ENCODE results near the gene YPEL3. TPM values are rescaled to one million over a fixed set of nuclear protein-coding genes. Genes with fewer than 3 reads are reported as not detected.
A peak's percentile ranks its signal among the peaks of the same experiment; 100 is the strongest.

YPEL3 gene
- total RNA-seq, 1 donor from 2014 or later, result 37.9 TPM

DNA sequence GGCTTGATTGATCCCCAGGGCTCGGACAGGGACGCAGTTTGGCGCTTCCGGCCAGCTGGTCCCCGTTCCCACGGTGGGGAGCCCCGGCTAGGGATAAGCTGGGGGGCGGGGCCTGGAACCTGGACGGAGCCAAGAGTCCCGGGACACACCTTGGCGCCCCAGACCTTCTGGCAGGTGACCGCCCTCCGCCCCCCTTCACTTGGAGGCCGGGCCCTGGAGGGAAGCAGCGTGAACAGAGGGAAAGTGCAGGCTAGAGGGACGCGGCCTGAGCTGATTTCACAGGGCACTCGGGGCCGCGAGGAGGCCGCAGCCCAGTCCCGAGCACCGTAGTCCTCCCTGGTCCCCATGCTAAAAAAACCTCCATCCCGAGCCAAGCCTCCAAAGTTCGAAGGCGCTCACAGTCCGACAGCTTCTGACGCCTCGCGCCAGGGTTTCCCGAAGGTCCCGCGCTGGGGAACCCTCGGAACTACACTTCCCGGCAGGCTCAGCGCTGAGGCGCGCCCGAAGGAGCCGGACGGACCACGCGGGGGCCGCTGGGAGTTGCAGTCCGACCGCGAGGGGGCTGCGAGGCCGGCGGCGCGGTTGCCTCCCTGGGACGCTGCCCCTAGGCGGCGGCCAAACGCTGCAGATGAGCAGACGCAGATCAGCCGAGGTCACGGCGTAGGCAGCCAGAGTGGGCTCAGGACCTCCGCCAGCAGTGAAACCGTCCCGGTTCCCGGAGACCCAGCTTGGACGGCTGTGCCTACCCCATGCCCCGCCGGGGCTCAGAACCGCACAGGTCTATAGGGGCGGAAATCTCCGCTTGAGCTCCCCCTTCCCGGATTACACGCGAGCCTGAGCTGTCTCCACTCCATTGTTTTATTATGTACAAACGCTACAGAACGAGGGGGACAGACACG lies 4.3 kb downstream of the YPEL3 start, which contains the start of gene TBX6:
TSS of gene TBX6 (minus strand) at position 451 of the 899 bp plus-strand sequence. CDS start 731 bp downstream, outside the sequence.
- TF ChIP-seq, protein P1, sequence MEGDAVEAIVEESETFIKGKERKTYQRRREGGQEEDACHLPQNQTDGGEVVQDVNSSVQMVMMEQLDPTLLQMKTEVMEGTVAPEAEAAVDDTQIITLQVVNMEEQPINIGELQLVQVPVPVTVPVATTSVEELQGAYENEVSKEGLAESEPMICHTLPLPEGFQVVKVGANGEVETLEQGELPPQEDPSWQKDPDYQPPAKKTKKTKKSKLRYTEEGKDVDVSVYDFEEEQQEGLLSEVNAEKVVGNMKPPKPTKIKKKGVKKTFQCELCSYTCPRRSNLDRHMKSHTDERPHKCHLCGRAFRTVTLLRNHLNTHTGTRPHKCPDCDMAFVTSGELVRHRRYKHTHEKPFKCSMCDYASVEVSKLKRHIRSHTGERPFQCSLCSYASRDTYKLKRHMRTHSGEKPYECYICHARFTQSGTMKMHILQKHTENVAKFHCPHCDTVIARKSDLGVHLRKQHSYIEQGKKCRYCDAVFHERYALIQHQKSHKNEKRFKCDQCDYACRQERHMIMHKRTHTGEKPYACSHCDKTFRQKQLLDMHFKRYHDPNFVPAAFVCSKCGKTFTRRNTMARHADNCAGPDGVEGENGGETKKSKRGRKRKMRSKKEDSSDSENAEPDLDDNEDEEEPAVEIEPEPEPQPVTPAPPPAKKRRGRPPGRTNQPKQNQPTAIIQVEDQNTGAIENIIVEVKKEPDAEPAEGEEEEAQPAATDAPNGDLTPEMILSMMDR (conservative IDR thresholded peaks at IDR 0.05), result peak; percentile 73
- Mint-ChIP-seq H3K4me3 (peak within 1 kb of the TSS; percentile 90), H3K36me3 (peaks cover 20% of the 10 kb centered on the region), H3K9me3 (no peaks in the 10 kb centered on the region), H3K27me3 (no peaks in the 10 kb centered on the region), H3K4me1 (ENCODE audit: unreplicated experiment) (peaks cover 46% of the 10 kb centered on the region), H3K27ac (peak within 1 kb of the TSS; percentile 94)
- peak; percentile 96 for DNase-seq (ENCODE audit: extremely low spot score, unreplicated experiment)

DNA sequence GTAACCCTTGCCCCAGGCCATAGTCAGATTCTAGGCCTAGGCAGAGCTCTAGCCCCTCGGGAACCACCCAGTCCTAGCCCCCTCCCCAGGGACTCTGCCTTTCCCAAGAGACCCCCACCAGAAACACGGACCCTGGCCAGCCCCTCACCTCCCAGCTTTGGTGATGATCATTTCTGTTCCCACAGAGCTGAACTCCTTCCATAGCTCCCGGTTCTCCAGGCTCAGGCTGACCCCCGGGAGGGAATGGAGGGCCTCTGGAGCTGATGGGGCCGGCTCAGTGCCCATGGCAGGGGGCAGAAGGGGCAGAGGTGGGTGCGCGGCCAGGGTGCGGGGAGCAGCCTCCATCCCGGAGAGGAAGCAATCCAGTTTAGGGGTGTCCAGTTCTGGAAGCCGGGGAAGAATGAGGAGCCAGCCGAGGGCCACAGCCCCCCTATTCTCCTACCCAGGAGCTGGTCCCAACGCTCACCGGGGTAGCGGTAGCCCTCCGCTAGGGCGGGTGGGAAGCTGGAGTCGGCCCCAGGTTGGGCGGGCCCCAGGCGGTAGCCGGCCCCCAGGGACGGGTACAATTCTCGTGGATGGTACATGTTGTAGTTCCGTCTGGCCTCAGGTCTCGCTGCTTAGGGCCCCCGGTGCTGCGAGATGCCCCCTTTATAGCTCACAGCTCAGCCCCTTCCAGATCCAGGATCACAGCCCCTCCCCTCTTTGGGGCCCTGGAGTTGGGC lies 5.2 kb downstream of the YPEL3 start:
- Mint-ChIP-seq H3K4me1 (ENCODE audit: unreplicated experiment) (peaks cover 46% of the 10 kb centered on the region), H3K9me3 (no peaks in the 10 kb centered on the region), H3K27ac (peak overlapping the region; percentile 94), H3K4me3 (peak overlapping the region; percentile 80), H3K36me3 (peaks cover 20% of the 10 kb centered on the region), H3K27me3 (no peaks in the 10 kb centered on the region)
- TF ChIP-seq, protein P1 (conservative IDR thresholded peaks at IDR 0.05), result no peak
- no peak for DNase-seq (ENCODE audit: extremely low spot score, unreplicated experiment)

DNA sequence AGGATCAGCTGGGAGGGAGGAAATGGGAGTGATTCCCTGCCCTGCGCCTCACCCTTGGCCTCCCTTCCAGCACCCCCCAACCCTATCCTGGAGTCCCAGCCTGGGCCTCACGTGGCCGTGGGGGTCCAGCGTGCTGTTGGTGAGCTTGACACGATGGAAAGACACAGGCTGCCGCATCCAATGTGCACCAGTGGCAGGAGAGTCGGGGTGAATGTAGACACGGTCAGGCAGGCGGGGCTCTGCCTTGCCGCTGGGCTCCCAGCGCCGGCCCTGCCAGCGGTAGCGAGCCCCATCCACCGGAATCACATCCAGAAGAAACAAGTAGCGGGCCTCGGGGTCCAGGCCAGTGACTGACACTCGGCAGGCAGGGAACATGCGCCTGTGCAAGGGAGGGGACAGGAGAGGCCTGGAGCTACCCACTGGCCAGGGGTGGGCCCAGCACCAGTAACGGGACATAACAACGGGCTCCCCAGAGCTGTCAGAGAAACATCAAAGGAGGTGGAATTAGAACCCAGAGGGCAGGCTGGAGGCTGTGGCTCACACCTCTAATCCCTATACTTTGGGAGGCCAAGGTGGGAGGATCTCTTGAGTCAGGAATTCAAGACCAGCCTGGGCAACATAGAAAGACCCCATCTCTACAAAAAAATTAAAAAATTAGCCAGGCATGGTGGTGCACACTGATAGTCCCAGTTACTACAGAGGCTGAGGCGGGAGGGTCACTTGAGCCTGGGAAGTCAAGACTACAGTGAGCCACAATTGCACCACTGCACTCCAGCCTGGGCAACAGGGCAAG lies 7.0 kb downstream of the YPEL3 start:
- Mint-ChIP-seq H3K27me3 (no peaks in the 10 kb centered on the region), H3K4me1 (ENCODE audit: unreplicated experiment) (peaks cover 36% of the 10 kb centered on the region), H3K36me3 (peaks cover 14% of the 10 kb centered on the region), H3K27ac (peak overlapping the region; percentile 94), H3K4me3 (peak overlapping the region; percentile 80), H3K9me3 (no peaks in the 10 kb centered on the region)
- DNase-seq (ENCODE audit: extremely low spot score, unreplicated experiment), result no peak
- TF ChIP-seq, protein P1 (conservative IDR thresholded peaks at IDR 0.05), result no peak

DNA sequence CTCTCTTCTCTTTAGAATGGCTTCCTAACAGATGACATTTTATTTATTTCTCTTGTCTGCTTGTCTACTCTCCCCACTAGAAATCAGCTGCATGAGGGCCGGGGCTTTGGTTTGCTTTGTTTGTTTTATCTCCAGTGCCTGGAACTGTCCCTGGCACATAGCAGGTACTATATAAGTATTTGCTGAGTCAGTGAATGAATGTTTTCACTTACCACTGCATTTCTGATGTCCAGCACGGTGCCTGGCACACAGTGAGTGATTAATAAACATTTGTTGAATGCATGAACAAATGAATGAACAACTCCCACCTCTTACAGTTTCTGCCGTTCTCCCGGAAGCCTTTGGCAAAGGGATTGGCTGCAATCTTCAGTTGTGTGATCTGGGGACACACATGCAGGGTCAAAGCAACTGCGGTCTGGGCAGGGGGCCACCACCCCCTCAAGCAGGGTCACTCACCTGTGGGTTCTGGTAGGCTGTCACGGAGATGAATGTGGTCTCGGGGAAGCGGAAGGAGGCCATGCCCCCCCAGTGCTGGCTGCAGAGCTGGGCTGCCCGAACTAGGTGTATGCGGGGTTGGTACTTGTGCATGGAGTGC lies 7.7 kb downstream of the YPEL3 start:
- Mint-ChIP-seq H3K27me3 (no peaks in the 10 kb centered on the region), H3K4me3 (peak overlapping the region; percentile 40), H3K4me1 (ENCODE audit: unreplicated experiment) (peaks cover 35% of the 10 kb centered on the region), H3K36me3 (peaks cover 13% of the 10 kb centered on the region), H3K9me3 (no peaks in the 10 kb centered on the region), H3K27ac (peak overlapping the region; percentile 84)
- TF ChIP-seq, protein P1 (conservative IDR thresholded peaks at IDR 0.05), result no peak
- DNase-seq (ENCODE audit: extremely low spot score, unreplicated experiment), result no peak
